Activated CD8-positive, alpha-beta T cell treated with anti-CD3 and anti-CD28 coated beads for 36 hours (primary cell): ENCODE results near the gene IL4I1. TPM values are rescaled to one million over a fixed set of nuclear protein-coding genes. Genes with fewer than 3 reads are reported as not detected.

ENCODE experiments used
- ATAC-seq: fragments of 200-7000 bp; cut with Tn5 transposase; one replicate; pipeline ENCODE4 v1.10.0; 2021; ENCODE audit warnings: mild to moderate bottlenecking, moderate library complexity
- CTCF ChIA-PET: fragments of 350-600 bp; sonication (Branson Sonifier 250); formaldehyde crosslinking; loops from one replicate; lab custom pipeline; 2021; ENCODE audit warnings: antibody characterized with exemption; lab: Charles Lee
- POLR2A ChIA-PET: fragments of 350-600 bp; sonication (Branson Sonifier 250); formaldehyde crosslinking; loops from one replicate; lab custom pipeline; 2021; ENCODE audit warnings: antibody characterized with exemption; lab: Charles Lee
- DNase-seq: peaks from one replicate; pipeline ENCODE4 v3.0.0-alpha.2; 2020
- H3K27ac Mint-ChIP-seq: one replicate; pipeline ENCODE4 v1.8.0; 2021; ENCODE audit warnings: mild to moderate bottlenecking, mixed read lengths
- H3K27me3 Mint-ChIP-seq: one replicate; pipeline ENCODE4 v1.8.0; 2021; ENCODE audit warnings: mixed read lengths
- H3K36me3 Mint-ChIP-seq: one replicate; pipeline ENCODE4 v1.8.0; 2021; ENCODE audit warnings: low read depth, mixed read lengths
- H3K4me1 Mint-ChIP-seq: one replicate; pipeline ENCODE4 v1.8.0; 2021; ENCODE audit warnings: low read depth, mixed read lengths
- H3K4me3 Mint-ChIP-seq: one replicate; pipeline ENCODE4 v1.8.0; 2021; ENCODE audit warnings: mild to moderate bottlenecking, moderate library complexity, mixed read lengths
- H3K9me3 Mint-ChIP-seq: one replicate; pipeline ENCODE4 v1.8.0; 2021; ENCODE audit warnings: mixed read lengths
- CTCF ChIP-seq: fragments of 200-600 bp; IDR thresholded peaks from one replicate; pipeline ENCODE4 v1.8.0; 2022; ENCODE audit warnings: antibody characterized with exemption, mild to moderate bottlenecking
- intact Hi-C: fragments of 100-400 bp; cut with micrococcal nuclease; formaldehyde crosslinking; loops from one replicate; pipeline ENCODE4 v1.10.0; 2022
- total RNA-seq, 2 experiments: library from RNA; stranded (reverse); gene quantifications; one replicate each; pipeline ENCODE4 v1.2.3, GENCODE V29; 2021

IL4I1 gene
- total RNA-seq, 2 experiments from 2014 or later: 16.1 to 16.2 TPM

GRCh38 chr19:49884109-49884508 is 12.6 kb downstream of the IL4I1 start:
- CTCF ChIA-PET: no interaction called here
- ATAC-seq: no peak
- Mint-ChIP-seq H3K4me1 (peaks cover 2% of the 10 kb centered on the region), H3K9me3 (no peaks in the 10 kb centered on the region), H3K4me3 (no peak overlapping the region), H3K27me3 (no peaks in the 10 kb centered on the region), H3K36me3 (peaks cover 40% of the 10 kb centered on the region), H3K27ac (no peak overlapping the region)
- DNase-seq: no peak
- POLR2A ChIA-PET: no interaction called here
- no peak for TF ChIP-seq CTCF
- intact Hi-C loops: no loop called here

- no peak for TF ChIP-seq CTCF
- Mint-ChIP-seq H3K9me3 (no peaks in the 10 kb centered on the region), H3K4me3 (no peak overlapping the region), H3K27ac (no peak overlapping the region), H3K4me1 (peaks cover 10% of the 10 kb centered on the region), H3K27me3 (no peaks in the 10 kb centered on the region), H3K36me3 (peaks cover 39% of the 10 kb centered on the region)
- DNase-seq (no peak), ATAC-seq (no peak)
- CTCF ChIA-PET: interaction anchor here (0.9 kb wide), 1 partner anchor 55 kb away, joined by 3 read pairs; no protein-coding TSS in a partner anchor
- POLR2A ChIA-PET: interaction anchor here (0.8 to 1.7 kb wide), 2 partner anchors 10 to 93 kb away, joined by 3 to 4 read pairs; no protein-coding TSS in a partner anchor
- intact Hi-C loops: no loop called here
Observed at GRCh38 chr19:49883094-49883493, 13.6 kb downstream of the IL4I1 start.

GRCh38 chr19:49882643-49883042 is 14.0 kb downstream of the IL4I1 start:
- ATAC-seq (no peak), DNase-seq (no peak)
- Mint-ChIP-seq H3K4me1 (peaks cover 12% of the 10 kb centered on the region), H3K27me3 (no peaks in the 10 kb centered on the region), H3K9me3 (no peaks in the 10 kb centered on the region), H3K36me3 (peaks cover 41% of the 10 kb centered on the region), H3K27ac (no peak overlapping the region), H3K4me3 (no peak overlapping the region)
- ChIA-PET POLR2A (interaction anchor here (0.8 to 1.7 kb wide), 2 partner anchors 11 to 93 kb away, joined by 3 to 4 read pairs; no protein-coding TSS in a partner anchor), CTCF (interaction anchor here (0.9 kb wide), 1 partner anchor 55 kb away, joined by 3 read pairs; no protein-coding TSS in a partner anchor)
- no peak for TF ChIP-seq CTCF
- intact Hi-C loops: no loop called here

GRCh38 chr19:49881672-49882394 is 14.9 kb downstream of the IL4I1 start:
- intact Hi-C loops: no loop called here
- no peak for TF ChIP-seq CTCF
- Mint-ChIP-seq H3K4me1 (peaks cover 12% of the 10 kb centered on the region), H3K27me3 (no peaks in the 10 kb centered on the region), H3K36me3 (peaks cover 41% of the 10 kb centered on the region), H3K4me3 (no peak overlapping the region), H3K27ac (no peak overlapping the region), H3K9me3 (no peaks in the 10 kb centered on the region)
- no peak for ATAC-seq
- DNase-seq: no peak
- ChIA-PET CTCF (interaction anchor here (0.7 to 2.1 kb wide), 2 partner anchors 9 to 32 kb away, joined by 3 to 10 read pairs; no protein-coding TSS in a partner anchor), POLR2A (interaction anchor here (1.0 to 1.7 kb wide), 3 partner anchors 9 to 13 kb away, joined by 4 to 5 read pairs (median 4); no protein-coding TSS in a partner anchor)

GRCh38 chr19:49881186-49881585 is 15.5 kb downstream of the IL4I1 start:
- TF ChIP-seq CTCF: no peak
- no peak for ATAC-seq
- Mint-ChIP-seq H3K4me3 (no peak overlapping the region), H3K27me3 (no peaks in the 10 kb centered on the region), H3K9me3 (no peaks in the 10 kb centered on the region), H3K27ac (no peak overlapping the region), H3K4me1 (peaks cover 12% of the 10 kb centered on the region), H3K36me3 (peaks cover 41% of the 10 kb centered on the region)
- CTCF ChIA-PET: interaction anchor here (0.7 to 2.1 kb wide), 2 partner anchors 9 to 32 kb away, joined by 3 to 10 read pairs; no protein-coding TSS in a partner anchor
- intact Hi-C loops: no loop called here
- POLR2A ChIA-PET: interaction anchor here (1.0 to 1.1 kb wide), 2 partner anchors 9 to 14 kb away, joined by 4 to 5 read pairs; no protein-coding TSS in a partner anchor
- DNase-seq: no peak
